ENCODE data around the gene LCE1E.

The LCE1E gene

GRCh38 chr1:152776361-152776760, 9.7 kb upstream of the LCE1E start:
- no peak overlapping the region for H3K4me3 ChIP-seq (ENCODE audit: low read depth in 1 of 5, low read length in 5 of 5)
- peaks cover 0 to 8% (median 0%) of the 10 kb centered on the region in 5 donors for H3K27me3 ChIP-seq (ENCODE audit: control insufficient read depth in 5 of 5, insufficient read depth in 4 of 5, low read length in 5 of 5)
- H3K4me1 ChIP-seq (ENCODE audit: control insufficient read depth in 5 of 5, insufficient read depth in 5 of 5, low read length in 5 of 5): no peaks in the 10 kb centered on the region
- no peak overlapping the region for H3K9ac ChIP-seq (ENCODE audit: low read length in 5 of 5)
- no peaks in the 10 kb centered on the region for H3K36me3 ChIP-seq (ENCODE audit: control insufficient read depth in 5 of 5, insufficient read depth in 5 of 5, low read length in 5 of 5)
- peaks cover 0 to 3% (median 0%) of the 10 kb centered on the region in 5 donors for H3K9me3 ChIP-seq (ENCODE audit: control insufficient read depth in 5 of 5, low read length in 5 of 5)
- H3K27ac ChIP-seq (ENCODE audit: low read depth, low read length): no peak overlapping the region

- no peaks in the 10 kb centered on the region for H3K4me1 ChIP-seq (ENCODE audit: control insufficient read depth in 5 of 5, insufficient read depth in 5 of 5, low read length in 5 of 5)
- H3K4me3 ChIP-seq (ENCODE audit: low read depth in 1 of 5, low read length in 5 of 5): no peak overlapping the region
- peaks cover 0 to 8% (median 0%) of the 10 kb centered on the region in 5 donors for H3K27me3 ChIP-seq (ENCODE audit: control insufficient read depth in 5 of 5, insufficient read depth in 4 of 5, low read length in 5 of 5)
- H3K9me3 ChIP-seq (ENCODE audit: control insufficient read depth in 5 of 5, low read length in 5 of 5): peaks cover 0 to 3% (median 0%) of the 10 kb centered on the region in 5 donors
- no peaks in the 10 kb centered on the region for H3K36me3 ChIP-seq (ENCODE audit: control insufficient read depth in 5 of 5, insufficient read depth in 5 of 5, low read length in 5 of 5)
- H3K9ac ChIP-seq (ENCODE audit: low read length in 5 of 5): no peak overlapping the region
- H3K27ac ChIP-seq (ENCODE audit: low read depth, low read length): no peak overlapping the region
Measured at GRCh38 chr1:152777510-152778137, 8.4 kb upstream of the LCE1E start.

- Histone ChIP-seq H3K9ac (ENCODE audit: low read length in 5 of 5) (no peak overlapping the region), H3K36me3 (ENCODE audit: control insufficient read depth in 5 of 5, insufficient read depth in 5 of 5, low read length in 5 of 5) (no peaks in the 10 kb centered on the region), H3K4me3 (ENCODE audit: low read depth in 1 of 5, low read length in 5 of 5) (no peak overlapping the region), H3K4me1 (ENCODE audit: control insufficient read depth in 5 of 5, insufficient read depth in 5 of 5, low read length in 5 of 5) (no peaks in the 10 kb centered on the region), H3K27me3 (ENCODE audit: control insufficient read depth in 5 of 5, insufficient read depth in 4 of 5, low read length in 5 of 5) (peaks cover 0 to 12% (median 4%) of the 10 kb centered on the region in 5 donors), H3K9me3 (ENCODE audit: control insufficient read depth in 5 of 5, low read length in 5 of 5) (no peaks in the 10 kb centered on the region), H3K27ac (ENCODE audit: low read depth, low read length) (no peak overlapping the region)
Measured at GRCh38 chr1:152783095-152783494, 3.0 kb upstream of the LCE1E start.

GRCh38 chr1:152795686-152796085, 9.6 kb downstream of the LCE1E start:
- Histone ChIP-seq H3K36me3 (ENCODE audit: control insufficient read depth in 5 of 5, insufficient read depth in 5 of 5, low read length in 5 of 5) (no peaks in the 10 kb centered on the region), H3K9me3 (ENCODE audit: control insufficient read depth in 5 of 5, low read length in 5 of 5) (no peaks in the 10 kb centered on the region), H3K9ac (ENCODE audit: low read length in 5 of 5) (no peak overlapping the region), H3K4me1 (ENCODE audit: control insufficient read depth in 5 of 5, insufficient read depth in 5 of 5, low read length in 5 of 5) (no peaks in the 10 kb centered on the region), H3K27ac (ENCODE audit: low read depth, low read length) (no peak overlapping the region), H3K4me3 (ENCODE audit: low read depth in 1 of 5, low read length in 5 of 5) (no peak overlapping the region), H3K27me3 (ENCODE audit: control insufficient read depth in 5 of 5, insufficient read depth in 4 of 5, low read length in 5 of 5) (peaks cover 0 to 8% (median 0%) of the 10 kb centered on the region in 5 donors)

- no peak within 1 kb of the TSS for H3K9ac ChIP-seq (ENCODE audit: low read length in 5 of 5)
- no peaks in the 10 kb centered on the region for H3K4me1 ChIP-seq (ENCODE audit: control insufficient read depth in 5 of 5, insufficient read depth in 5 of 5, low read length in 5 of 5)
- peaks cover 0 to 8% (median 0%) of the 10 kb centered on the region in 5 donors for H3K27me3 ChIP-seq (ENCODE audit: control insufficient read depth in 5 of 5, insufficient read depth in 4 of 5, low read length in 5 of 5)
- no peaks in the 10 kb centered on the region for H3K36me3 ChIP-seq (ENCODE audit: control insufficient read depth in 5 of 5, insufficient read depth in 5 of 5, low read length in 5 of 5)
- no peak within 1 kb of the TSS for H3K27ac ChIP-seq (ENCODE audit: low read depth, low read length)
- no peak within 1 kb of the TSS for H3K4me3 ChIP-seq (ENCODE audit: low read depth in 1 of 5, low read length in 5 of 5)
- no peaks in the 10 kb centered on the region for H3K9me3 ChIP-seq (ENCODE audit: control insufficient read depth in 5 of 5, low read length in 5 of 5)
Measured at GRCh38 chr1:152796421-152796820, 10.4 kb downstream of the LCE1E start, which contains the start of gene LCE1D. LCE1D (plus strand) TSS chr1:152796721; CDS start chr1:152797795, 1,074 bp downstream.

GRCh38 chr1:152801333-152801732, 15.3 kb downstream of the LCE1E start:
- H3K4me1 ChIP-seq (ENCODE audit: control insufficient read depth in 5 of 5, insufficient read depth in 5 of 5, low read length in 5 of 5): no peaks in the 10 kb centered on the region
- no peak overlapping the region for H3K4me3 ChIP-seq (ENCODE audit: low read depth in 1 of 5, low read length in 5 of 5)
- H3K9me3 ChIP-seq (ENCODE audit: control insufficient read depth in 5 of 5, low read length in 5 of 5): no peaks in the 10 kb centered on the region
- H3K27ac ChIP-seq (ENCODE audit: low read depth, low read length): no peak overlapping the region
- H3K36me3 ChIP-seq (ENCODE audit: control insufficient read depth in 5 of 5, insufficient read depth in 5 of 5, low read length in 5 of 5): no peaks in the 10 kb centered on the region
- no peak overlapping the region for H3K9ac ChIP-seq (ENCODE audit: low read length in 5 of 5)
- peaks cover 0 to 7% (median 0%) of the 10 kb centered on the region in 5 donors for H3K27me3 ChIP-seq (ENCODE audit: control insufficient read depth in 5 of 5, insufficient read depth in 4 of 5, low read length in 5 of 5)

- Histone ChIP-seq H3K4me1 (ENCODE audit: control insufficient read depth in 5 of 5, insufficient read depth in 5 of 5, low read length in 5 of 5) (no peaks in the 10 kb centered on the region), H3K9me3 (ENCODE audit: control insufficient read depth in 5 of 5, low read length in 5 of 5) (no peaks in the 10 kb centered on the region), H3K36me3 (ENCODE audit: control insufficient read depth in 5 of 5, insufficient read depth in 5 of 5, low read length in 5 of 5) (no peaks in the 10 kb centered on the region), H3K9ac (ENCODE audit: low read length in 5 of 5) (no peak within 1 kb of the TSS), H3K27me3 (ENCODE audit: control insufficient read depth in 5 of 5, insufficient read depth in 4 of 5, low read length in 5 of 5) (no peaks in the 10 kb centered on the region), H3K27ac (ENCODE audit: low read depth, low read length) (no peak within 1 kb of the TSS), H3K4me3 (ENCODE audit: low read depth in 1 of 5, low read length in 5 of 5) (no peak within 1 kb of the TSS)
Measured at GRCh38 chr1:152806576-152806975, 20.5 kb downstream of the LCE1E start, which contains the start of gene LCE1C. LCE1C (minus strand) TSS chr1:152806651; CDS start chr1:152805478, 1,173 bp downstream.

GRCh38 chr1:152811050-152811449, 25.0 kb downstream of the LCE1E start:
- Histone ChIP-seq H3K4me1 (ENCODE audit: control insufficient read depth in 5 of 5, insufficient read depth in 5 of 5, low read length in 5 of 5) (no peaks in the 10 kb centered on the region), H3K27me3 (ENCODE audit: control insufficient read depth in 5 of 5, insufficient read depth in 4 of 5, low read length in 5 of 5) (no peaks in the 10 kb centered on the region), H3K9me3 (ENCODE audit: control insufficient read depth in 5 of 5, low read length in 5 of 5) (no peaks in the 10 kb centered on the region), H3K27ac (ENCODE audit: low read depth, low read length) (no peak overlapping the region), H3K4me3 (ENCODE audit: low read depth in 1 of 5, low read length in 5 of 5) (no peak overlapping the region), H3K9ac (ENCODE audit: low read length in 5 of 5) (no peak overlapping the region), H3K36me3 (ENCODE audit: control insufficient read depth in 5 of 5, insufficient read depth in 5 of 5, low read length in 5 of 5) (no peaks in the 10 kb centered on the region)

GRCh38 chr1:152811671-152812070, 25.6 kb downstream of the LCE1E start, which contains the start of gene LCE1B:
LCE1B (plus strand) TSS chr1:152811971; CDS start chr1:152812447, 476 bp downstream.
- no peaks in the 10 kb centered on the region for H3K27me3 ChIP-seq (ENCODE audit: control insufficient read depth in 5 of 5, insufficient read depth in 4 of 5, low read length in 5 of 5)

GRCh38 chr1:152817309-152817708, 31.3 kb downstream of the LCE1E start:
- Histone ChIP-seq H3K9me3 (ENCODE audit: control insufficient read depth in 5 of 5, low read length in 5 of 5) (no peaks in the 10 kb centered on the region), H3K27me3 (ENCODE audit: control insufficient read depth in 5 of 5, insufficient read depth in 4 of 5, low read length in 5 of 5) (no peaks in the 10 kb centered on the region), H3K4me1 (ENCODE audit: control insufficient read depth in 5 of 5, insufficient read depth in 5 of 5, low read length in 5 of 5) (no peaks in the 10 kb centered on the region), H3K27ac (ENCODE audit: low read depth, low read length) (no peak overlapping the region), H3K36me3 (ENCODE audit: control insufficient read depth in 5 of 5, insufficient read depth in 5 of 5, low read length in 5 of 5) (no peaks in the 10 kb centered on the region), H3K9ac (ENCODE audit: low read length in 5 of 5) (no peak overlapping the region), H3K4me3 (ENCODE audit: low read depth in 1 of 5, low read length in 5 of 5) (no peak overlapping the region)

More at GRCh38 chr1:152811671-152812070, 25.6 kb downstream of the LCE1E start, which contains the start of gene LCE1B:
- Histone ChIP-seq H3K9ac (ENCODE audit: low read length in 5 of 5) (no peak within 1 kb of the TSS), H3K36me3 (ENCODE audit: control insufficient read depth in 5 of 5, insufficient read depth in 5 of 5, low read length in 5 of 5) (no peaks in the 10 kb centered on the region), H3K27ac (ENCODE audit: low read depth, low read length) (no peak within 1 kb of the TSS), H3K4me3 (ENCODE audit: low read depth in 1 of 5, low read length in 5 of 5) (no peak within 1 kb of the TSS), H3K4me1 (ENCODE audit: control insufficient read depth in 5 of 5, insufficient read depth in 5 of 5, low read length in 5 of 5) (no peaks in the 10 kb centered on the region), H3K9me3 (ENCODE audit: control insufficient read depth in 5 of 5, low read length in 5 of 5) (no peaks in the 10 kb centered on the region)
